SIG-M5 (cell line): Measurements from ENCODE around the gene HMOX1.
A peak's percentile ranks its signal among the peaks of the same experiment; 100 is the strongest.

ENCODE experiments used
- DNase-seq: peaks from one replicate; lab custom pipeline; 2025; lab: John Stamatoyannopoulos, UW

Gene HMOX1

DNA sequence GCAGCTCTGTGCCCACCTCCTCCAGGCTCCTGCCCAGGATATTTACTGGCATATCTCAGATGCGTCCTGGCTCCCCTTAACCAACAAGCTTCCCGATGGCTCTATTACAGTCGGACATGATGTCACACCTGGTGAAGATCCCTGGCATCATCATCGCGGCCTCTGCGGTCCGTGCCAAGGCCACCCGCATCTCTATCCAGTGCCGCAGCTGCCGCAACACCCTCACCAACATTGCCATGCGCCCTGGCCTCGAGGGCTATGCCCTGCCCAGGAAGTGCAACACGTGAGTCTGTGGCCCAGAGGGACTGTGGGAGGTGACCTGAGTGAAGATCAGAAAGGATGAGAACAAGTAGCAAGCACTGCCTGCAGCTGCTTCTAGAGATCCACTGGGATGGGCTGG is 25.5 kb downstream of the HMOX1 start:
- DNase-seq, result no peak

DNA sequence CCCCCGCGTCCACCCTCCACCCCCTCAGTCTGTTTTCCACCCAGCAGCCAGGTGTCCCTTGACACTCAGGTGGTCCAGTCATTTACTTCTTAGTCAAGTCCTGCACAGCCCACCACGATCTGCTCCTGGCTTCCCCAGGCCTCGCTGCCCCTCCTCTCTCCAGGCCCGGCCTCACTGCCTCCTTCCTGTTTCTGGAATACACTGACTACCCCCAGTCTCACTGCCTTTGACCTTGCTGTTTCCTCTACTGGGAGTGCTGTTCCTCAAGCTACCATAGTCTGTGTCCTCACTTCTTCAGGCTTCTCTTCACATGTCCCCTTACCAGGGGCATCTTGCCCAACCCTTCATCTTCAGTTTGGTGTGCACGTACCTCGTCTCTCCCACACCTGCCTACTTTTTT is 26.5 kb downstream of the HMOX1 start:
- DNase-seq, result no peak

DNA sequence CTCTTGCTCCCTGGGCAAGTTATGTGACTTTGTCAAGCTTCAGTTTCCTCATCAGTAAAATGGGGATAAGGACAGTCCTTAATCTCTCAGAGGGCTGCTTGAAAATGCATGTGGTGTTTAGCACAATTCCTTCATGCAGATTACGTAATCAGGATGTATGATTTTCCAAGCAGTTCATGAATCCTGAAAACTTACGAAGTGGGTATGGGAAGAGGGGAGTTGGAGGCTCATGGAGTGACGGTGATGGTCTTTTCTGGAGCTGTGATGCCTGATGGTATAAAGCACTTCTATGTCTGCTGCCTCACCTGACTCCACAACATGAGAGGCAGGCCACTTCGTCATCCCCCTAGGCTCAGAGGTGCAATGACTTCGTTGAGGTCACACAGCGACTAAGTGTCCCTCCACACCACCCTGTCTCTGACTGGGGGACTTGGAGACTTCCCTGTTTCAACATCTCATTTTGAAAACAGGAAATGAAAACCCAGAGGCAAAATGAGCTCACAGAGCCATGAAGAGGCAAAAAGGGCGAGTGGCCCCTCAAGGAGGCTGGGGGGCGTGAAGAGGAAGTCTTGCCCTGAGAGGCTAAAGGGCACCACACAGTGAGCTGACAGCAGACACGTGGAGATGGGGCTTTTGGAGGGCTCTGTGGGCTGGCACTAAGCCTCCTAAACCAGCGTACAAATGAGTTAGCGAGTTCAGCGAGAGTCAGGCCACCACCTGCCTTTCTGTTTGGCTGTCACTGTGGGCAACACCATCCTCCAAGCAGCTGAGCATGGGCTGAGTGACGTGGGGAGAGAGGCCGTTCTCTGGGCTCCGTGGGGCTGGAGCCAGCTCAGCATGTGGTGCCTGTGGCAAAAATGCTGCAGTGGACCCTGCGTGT is 29.1 kb downstream of the HMOX1 start:
- DNase-seq, result peak; percentile 65

DNA sequence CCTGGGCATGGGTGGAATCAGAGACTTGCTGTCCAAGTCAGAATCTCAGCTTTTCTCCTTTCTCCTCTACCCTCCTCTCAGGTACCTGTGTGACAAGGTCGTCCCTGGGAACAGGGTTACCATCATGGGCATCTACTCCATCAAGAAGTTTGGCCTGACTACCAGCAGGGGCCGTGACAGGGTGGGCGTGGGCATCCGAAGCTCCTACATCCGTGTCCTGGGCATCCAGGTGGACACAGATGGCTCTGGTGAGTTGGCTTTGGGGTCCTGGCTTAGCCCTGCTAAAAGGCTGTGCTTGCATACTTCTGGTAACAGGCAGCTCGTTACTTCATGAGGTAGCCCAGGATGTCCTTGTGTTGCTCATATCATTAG is 29.8 kb downstream of the HMOX1 start:
- DNase-seq, result no peak

DNA sequence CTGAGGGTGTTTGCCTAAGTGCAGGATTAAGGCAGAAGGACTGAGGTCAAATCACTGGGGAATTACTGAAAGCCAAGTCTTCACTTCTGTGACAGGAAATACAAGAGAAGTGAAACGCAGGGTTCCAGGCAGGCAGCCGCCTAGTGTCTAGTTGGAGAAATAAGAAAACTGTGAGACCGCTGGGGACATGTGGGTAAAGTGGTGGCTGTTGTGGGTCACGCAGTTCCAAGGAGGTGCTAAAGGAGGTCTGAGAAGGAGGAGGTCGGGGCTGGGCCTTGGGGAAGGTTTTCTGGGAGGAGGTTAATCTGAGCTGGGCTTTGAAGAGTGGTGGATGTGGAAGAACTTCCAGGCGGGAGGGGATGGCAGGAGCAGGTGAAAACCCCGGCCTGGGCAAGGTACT is 30.2 kb downstream of the HMOX1 start:
- DNase-seq, result no peak

DNA sequence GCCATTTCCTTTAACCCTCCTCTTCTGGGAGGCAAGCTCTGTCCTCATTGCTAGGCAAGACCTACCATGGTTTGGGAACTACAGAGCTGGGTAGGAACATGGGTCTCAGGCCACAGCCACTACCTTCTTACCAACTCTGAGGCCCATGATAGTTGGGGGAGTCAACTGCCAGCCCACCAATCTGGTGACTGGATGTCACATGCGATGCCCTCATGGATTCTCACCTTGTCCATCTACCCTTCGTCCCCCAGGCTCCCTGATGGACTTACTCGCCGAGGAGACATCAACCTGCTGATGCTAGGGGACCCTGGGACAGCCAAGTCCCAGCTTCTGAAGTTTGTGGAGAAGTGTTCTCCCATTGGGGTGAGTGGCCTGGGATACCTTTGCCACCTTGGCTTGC is 32.7 kb downstream of the HMOX1 start:
- DNase-seq, result no peak

DNA sequence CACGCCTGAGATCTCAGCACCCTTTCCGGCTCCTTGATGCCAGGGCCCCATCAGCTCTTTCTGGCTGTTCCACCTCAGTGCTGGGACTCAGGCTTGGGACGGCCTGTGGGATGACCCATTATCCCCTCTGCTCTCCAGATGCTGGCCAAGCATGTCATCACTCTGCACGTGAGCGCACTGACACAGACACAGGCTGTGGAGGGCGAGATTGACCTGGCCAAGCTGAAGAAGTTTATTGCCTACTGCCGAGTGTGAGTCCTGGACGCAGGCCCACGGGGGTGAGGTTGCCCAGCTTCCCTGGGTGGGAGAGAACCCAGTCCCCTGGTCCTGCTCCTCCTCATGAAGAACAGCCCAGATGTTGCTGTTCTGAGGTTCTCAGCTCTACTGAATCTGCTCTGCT is 36.7 kb downstream of the HMOX1 start:
- no peak for DNase-seq

DNA sequence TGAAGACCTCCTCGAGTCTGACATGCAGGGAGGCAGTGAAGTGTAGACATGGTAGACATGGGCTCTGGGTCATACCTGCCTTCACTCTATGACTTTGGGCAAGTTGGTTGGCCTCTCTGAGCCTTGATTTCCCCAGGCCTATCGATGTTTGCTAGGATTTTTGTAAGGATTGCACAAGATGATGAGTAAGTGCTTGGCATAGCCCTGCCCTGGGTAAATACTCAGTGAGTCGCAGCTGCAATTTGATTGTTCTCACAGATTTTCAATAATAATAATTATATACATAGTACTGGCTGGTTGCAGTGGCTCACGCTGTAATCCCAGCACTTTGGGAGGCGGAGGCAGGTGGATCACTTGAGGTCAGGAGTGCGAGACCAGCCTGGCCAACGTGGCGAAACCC is 37.2 kb downstream of the HMOX1 start:
- no peak for DNase-seq

DNA sequence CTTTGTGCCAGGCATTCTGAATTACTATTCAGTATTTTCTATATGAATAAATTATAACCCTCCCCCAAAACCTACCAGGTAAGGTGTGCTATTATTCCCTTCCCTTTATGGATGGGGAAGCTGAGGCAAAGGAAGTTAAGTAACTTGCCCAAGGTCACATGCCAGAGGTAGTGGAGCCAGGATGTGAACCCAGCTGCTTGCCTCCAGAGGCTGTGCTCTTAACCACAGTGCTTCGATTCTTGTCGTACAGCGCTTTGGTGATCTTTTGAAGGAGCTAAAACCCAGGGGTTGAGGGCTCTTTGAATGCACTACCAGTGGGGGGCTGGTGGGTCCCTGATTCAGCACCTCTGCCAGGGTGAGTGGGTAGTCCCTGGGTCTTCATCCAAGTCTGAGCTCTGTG is 37.8 kb downstream of the HMOX1 start:
- no peak for DNase-seq

DNA sequence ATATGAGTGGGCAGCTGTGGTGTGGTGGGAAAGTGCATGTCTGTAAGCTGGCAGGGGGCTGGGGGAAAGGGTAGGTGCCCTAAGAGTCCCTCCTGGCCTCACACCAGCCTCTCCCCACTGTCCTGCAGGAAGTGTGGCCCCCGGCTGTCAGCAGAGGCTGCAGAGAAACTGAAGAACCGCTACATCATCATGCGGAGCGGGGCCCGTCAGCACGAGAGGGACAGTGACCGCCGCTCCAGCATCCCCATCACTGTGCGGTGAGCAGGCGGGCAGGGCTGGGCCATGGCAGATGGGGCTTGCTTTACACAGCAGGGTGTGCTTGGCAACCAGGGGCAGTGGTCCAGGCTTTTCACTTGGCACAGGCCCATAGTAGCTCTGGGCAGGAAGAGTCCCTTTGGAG is 38.9 kb downstream of the HMOX1 start:
- no peak for DNase-seq

DNA sequence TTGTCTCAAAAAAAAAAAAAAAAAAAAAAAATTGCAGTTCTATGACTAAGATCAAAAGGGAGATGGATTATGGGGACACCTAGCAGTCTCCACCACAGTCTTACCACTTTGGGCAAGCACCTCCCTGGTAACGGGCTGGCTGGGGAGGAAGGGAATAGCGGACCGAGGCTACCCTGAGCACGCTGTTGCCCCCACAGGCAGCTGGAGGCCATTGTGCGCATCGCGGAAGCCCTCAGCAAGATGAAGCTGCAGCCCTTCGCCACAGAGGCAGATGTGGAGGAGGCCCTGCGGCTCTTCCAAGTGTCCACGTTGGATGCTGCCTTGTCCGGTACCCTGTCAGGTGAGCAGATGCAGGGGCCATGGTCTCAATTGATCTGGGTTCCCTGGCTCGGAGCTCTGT is 40.2 kb downstream of the HMOX1 start:
- DNase-seq, result no peak

DNA sequence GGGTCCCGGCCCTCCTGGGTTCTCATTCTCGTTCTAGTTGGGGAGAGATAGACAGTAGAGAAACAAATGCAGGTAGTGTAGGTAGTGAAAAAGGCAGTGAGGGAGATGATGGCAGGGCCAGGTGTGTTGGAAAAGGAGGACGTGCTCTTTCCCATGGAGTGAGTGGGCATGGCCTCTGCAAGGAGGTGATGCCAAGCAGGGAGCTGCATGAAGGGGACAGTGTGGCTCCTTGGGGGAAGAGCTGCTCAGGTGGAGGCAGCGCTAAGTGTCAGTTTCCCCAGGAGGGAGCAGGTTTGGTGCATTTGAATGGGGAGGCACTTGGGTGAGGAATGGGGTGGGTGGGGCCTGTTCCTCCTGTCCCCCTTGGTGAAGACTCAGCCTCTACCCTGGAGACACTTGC is 41.2 kb downstream of the HMOX1 start:
- no peak for DNase-seq

DNA sequence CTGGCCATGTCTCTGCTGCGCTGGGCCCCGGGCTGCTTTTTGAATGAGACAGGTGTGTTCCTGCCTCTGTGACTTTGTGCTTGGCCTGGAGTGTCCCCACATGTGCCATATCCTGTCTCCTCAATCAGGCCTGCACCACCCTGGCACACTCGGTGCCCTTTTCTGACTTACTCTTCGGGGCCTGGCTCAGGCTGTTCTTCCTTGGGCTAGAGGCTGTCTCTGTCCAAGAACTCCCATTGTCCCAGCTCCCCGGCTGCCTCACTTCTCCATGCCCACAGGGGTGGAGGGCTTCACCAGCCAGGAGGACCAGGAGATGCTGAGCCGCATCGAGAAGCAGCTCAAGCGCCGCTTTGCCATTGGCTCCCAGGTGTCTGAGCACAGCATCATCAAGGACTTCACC is 42.0 kb downstream of the HMOX1 start:
- no peak for DNase-seq

DNA sequence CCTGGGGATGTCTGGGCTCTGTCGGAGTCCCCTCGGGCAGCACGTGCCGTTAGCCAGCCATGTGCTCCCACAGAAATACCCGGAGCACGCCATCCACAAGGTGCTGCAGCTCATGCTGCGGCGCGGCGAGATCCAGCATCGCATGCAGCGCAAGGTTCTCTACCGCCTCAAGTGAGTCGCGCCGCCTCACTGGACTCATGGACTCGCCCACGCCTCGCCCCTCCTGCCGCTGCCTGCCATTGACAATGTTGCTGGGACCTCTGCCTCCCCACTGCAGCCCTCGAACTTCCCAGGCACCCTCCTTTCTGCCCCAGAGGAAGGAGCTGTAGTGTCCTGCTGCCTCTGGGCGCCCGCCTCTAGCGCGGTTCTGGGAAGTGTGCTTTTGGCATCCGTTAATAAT is 43.2 kb downstream of the HMOX1 start:
- DNase-seq, result no peak

DNA sequence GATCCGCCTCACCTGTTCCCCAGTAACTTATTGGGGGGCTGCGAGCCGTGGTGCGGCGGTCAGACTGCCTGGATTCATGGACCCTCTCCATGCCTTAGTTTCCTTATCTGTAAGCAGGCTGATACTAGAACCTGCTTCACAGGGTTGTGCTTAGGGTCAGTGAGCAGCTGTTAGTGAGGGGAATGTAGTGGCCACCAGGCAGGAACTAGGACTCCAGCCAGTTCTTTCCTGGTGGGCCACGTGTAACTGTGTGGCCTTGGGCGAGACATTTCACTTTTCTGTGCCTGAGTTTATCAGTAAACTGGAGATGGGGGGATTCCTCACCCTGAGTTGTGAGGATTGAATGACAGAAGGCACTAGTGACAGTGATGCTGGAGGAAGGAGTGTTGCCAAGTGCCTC is 43.9 kb downstream of the HMOX1 start:
- DNase-seq, result no peak

DNA sequence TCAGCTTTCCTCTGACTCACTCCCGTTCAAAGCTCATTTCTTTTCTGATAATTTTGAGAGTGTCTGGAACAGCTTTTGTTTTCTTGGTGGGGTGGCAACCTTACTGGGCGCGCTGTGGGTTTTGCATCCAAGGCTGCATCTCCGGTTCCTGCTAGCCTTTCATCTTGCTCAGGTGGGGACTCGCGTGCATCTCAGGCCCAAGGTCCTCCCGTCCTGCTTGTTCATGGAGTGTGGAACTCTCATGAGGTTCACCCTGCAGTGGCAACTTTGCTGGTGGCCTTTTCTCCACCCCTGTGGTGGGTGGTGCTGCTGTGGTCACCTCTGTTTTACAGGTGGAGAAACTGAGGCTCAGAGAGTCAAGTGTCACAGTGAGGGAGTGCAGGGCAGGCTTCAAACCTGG is 44.6 kb downstream of the HMOX1 start:
- DNase-seq, result no peak

DNA sequence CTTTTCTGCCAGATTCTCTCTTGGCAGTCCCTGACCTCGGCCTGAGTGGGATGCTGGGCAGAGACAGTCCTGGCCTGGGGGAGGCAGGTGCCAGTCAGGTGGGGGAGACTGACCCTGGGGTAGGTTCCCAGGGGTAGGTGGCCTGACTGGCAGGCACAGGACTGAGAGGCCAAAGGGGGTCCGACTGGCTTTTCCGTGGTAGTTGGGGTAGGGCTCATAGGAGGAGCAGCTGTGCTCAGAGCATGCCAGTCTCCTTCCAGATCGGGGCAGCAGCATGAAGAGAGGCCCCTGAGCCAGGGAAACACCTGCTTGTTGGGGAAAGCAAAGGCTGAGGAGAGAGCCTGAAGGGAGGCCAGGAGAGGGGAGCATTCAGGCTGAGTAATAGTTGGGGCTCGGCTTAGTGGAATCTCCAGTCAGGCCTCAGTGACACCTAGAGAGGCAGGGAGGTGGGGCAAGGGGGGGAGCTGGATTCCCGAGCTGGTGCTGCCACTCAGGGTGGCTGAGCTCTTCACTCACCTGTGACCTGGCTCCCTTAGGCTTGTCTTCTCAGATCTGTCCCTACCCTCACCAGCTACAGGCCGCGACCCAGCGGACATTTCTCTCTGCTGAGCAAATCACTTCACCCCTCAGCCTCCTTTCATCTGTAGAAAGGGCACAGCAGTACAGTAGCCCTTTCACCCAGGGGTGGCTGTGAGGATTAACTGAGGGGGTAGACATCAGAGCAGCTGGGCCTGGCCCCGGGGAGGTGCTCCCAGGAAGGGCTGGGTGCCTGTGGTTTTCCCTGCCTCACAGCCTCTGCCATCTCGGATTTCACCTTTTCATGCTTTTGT is 45.3 kb downstream of the HMOX1 start:
- no peak for DNase-seq

DNA sequence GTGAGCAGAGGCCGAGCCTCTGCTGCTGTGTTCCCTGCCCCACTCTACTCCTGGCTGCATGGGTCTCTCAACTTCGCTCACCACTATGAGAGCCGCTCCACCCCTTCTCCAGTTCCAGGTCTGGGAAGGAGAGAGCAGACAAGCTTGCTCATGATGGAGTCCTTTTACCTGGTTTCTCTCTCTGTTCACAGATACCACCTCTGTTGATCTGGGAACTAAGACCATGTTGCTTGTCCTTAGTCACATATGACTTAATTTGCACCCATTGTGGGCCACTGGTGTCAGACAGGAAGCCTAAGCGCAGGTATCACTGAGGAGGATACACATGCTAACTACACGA is 45.9 kb downstream of the HMOX1 start:
- no peak for DNase-seq

DNA sequence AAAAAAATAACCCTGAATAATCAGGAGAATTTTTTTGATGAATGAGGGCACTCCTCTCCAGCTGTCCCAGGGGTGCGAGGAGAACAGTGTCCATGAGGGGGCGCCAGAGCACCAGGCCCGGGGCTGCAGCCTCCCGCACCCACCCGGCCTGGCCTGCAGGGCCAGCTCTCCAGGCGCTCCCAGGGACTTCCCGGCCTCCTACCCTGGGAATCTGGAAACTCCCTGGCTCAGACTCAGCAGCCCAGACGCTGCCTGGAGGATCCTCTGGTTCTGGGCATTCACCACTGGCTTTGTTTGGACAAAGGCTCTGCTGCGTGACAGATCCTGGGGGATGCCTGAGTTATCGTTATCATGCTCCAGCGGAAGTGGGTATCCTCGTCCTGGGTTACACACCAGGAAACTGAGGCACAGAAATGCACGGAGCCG is 50.0 kb downstream of the HMOX1 start:
- DNase-seq, result no peak

DNA sequence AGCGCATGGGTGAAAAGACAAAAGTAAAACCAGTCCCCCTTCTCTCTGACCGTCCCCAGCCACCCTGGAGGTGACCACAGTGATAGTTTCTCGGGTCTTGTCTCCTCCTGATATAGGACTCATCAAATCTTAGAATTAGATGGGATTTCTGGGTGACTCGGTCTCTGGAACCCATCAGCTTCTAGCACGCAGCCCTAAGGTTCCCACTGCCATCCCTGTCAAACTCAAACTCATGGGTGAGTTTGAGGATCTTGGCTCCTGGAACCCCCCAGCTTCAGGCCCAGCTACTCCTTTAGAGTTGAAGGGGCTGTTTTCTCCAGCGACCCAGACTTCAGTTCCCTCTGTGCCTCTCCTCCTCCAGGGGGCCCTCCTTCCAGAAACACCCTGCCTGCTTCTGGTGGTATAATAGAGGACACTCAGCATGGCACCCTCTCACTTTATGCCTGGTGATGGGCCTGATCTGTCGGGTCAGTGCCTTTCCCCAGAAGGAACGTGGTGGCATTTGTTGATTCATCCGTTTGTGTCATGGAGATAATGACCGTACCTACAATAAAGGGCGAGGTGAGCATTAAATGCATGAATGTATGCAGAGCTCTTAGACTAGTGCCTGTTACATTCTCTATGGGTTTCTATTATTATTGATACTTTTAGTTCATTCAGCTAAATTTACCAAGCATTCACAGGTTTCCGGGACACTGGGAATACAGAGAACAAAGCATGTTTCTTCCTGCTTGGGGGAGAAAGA is 50.8 kb downstream of the HMOX1 start:
- DNase-seq, result no peak

DNA sequence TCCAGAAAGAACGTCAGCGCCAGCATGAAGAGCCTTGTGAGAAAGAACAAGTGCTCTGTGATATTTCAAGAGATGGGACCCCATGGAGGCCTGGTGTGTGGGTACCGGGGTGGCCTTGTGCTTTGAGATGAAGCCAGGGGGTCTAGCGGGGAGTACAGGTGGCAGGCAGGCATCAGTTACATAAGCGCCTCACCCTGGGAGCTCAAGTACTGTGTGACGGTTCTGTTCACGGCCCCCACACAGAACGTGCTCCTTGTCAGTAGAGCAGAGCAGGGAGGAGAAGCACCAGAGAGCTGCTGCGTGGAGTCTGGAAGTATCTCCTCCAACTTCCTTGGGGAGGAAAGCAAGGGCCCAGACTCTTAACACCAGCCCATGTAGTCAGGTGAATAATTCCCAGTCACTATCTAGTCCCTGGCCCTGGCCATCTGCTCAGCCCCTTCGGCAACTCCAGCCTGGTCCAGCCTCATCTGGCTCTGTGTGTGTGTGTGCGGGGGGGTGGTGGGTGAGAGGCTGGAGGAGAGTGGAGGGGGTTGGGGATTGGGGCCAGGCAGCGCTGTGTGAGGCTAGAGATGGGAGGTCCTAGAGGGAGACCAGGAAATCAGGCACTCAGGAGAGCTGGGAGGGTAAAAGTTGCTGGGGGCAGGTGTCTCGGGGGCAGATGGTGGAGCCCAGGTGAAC is 51.5 kb downstream of the HMOX1 start:
- no peak for DNase-seq

DNA sequence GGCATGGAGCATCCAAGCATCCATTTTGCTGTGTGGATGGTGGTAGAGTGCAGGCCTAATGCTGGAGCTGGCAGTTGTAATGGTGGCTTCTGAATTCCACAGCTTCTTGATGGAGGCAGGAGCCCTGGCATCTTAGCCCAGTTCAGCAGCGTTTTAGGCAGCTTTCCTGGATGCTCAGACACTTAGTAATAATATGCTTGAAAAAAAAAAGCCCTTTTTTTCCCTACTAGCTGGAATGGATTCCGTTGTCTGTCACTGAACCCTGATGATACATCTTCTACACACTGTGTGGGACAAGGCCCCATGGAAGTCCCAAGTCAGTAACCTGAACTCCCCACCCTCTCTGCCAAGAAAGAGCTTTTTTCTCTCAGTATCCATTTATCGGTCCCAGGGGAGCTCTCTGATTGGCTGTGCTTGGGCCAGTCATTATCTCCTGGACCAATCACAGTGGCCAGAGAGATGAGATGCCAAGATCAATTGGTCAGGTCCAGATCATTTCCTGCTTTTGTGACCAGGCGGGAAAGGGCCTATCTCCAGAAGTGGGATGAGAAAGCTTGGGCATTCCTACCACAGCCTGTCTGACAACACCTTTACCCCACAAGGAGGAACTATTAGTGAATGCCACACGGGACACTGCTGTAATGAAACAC is 53.3 kb downstream of the HMOX1 start:
- DNase-seq, result no peak
